ENCODE results near the gene HOXA3. TPM values are rescaled to one million over a fixed set of nuclear protein-coding genes. Genes with fewer than 3 reads are reported as not detected.

Gene HOXA3
- total RNA-seq, 1 experiment from 2014 or later, result 9.2 TPM

GRCh38 chr7:27166531-27167505 lies 14.4 kb upstream of the HOXA3 start (continued):
- TF ChIP-seq ZNF274 (IDR thresholded peaks at IDR 0.05; ENCODE audit: low read depth, low read length) (no peak), ZFX (IDR thresholded peaks at IDR 0.05) (peak; percentile 87), CTCF (IDR thresholded peaks at IDR 0.05 in 2 of 3, conservative IDR thresholded peaks at IDR 0.05 in 1 of 3; ENCODE audit: borderline replicate concordance in 1 of 3, insufficient read depth in 1 of 3, low read depth in 2 of 3, low read length in 2 of 3) (no peak), POLR2A (IDR thresholded peaks at IDR 0.05; ENCODE audit: borderline replicate concordance, extremely low read depth, insufficient read depth, insufficient read length) (peak; percentile 9), CBX3 (IDR thresholded peaks at IDR 0.05; ENCODE audit: low read depth) (no peak), EZH2 (IDR thresholded peaks at IDR 0.05) (no peak), TCF7L2 (IDR thresholded peaks at IDR 0.05; ENCODE audit: borderline replicate concordance, extremely low read depth, insufficient read depth, insufficient read length) (peak; percentile 44), RAD21 (IDR thresholded peaks at IDR 0.05; ENCODE audit: low read depth) (no peak), YY1 (IDR thresholded peaks at IDR 0.05; ENCODE audit: extremely low read depth, insufficient replicate concordance, low read depth, low read length) (no peak), EZH2phosphoT487 (IDR thresholded peaks at IDR 0.05; ENCODE audit: borderline replicate concordance) (no peak), FOSL1 (IDR thresholded peaks at IDR 0.05; ENCODE audit: low read depth) (no peak), POLR2AphosphoS5 (IDR thresholded peaks at IDR 0.05; ENCODE audit: low read depth, low read length) (peak; percentile 55), CEBPB (IDR thresholded peaks at IDR 0.05; ENCODE audit: low read depth) (no peak), ATF3 (IDR thresholded peaks at IDR 0.05) (no peak), EGR1 (IDR thresholded peaks at IDR 0.05; ENCODE audit: low read depth) (no peak)

All from HCT116 (cell line).